SK-N-SH (cell line): ENCODE data around the gene ZNF227. TPM values are rescaled to one million over a fixed set of nuclear protein-coding genes. Genes with fewer than 3 reads are reported as not detected.

Experiments used
- CTCF ChIA-PET: fragments of 300-600, 350-600 bp; formaldehyde crosslinking; extraction: SDS; loops from one replicate; lab custom pipeline; 2021; lab: Yijun Ruan, JAX
- POLR2A ChIA-PET: fragments of 350-600 bp; sonication (Branson Sonifier 250); formaldehyde crosslinking; extraction: SDS; loops from one replicate; lab custom pipeline; 2020; ENCODE audit warnings: antibody characterized with exemption, inconsistent platforms; lab: Yijun Ruan, JAX
- DNase-seq: peaks from one replicate; pipeline ENCODE4 v3.0.0; 2012
- H2AFZ ChIP-seq: fragments of 200-600 bp; sonication (generic); 2 replicates; pipeline ENCODE4 v1.8.1; 2016; ENCODE audit warnings: antibody characterized with exemption, mild to moderate bottlenecking, low read depth
- H3F3A ChIP-seq: fragments of 200-600 bp; sonication (generic); replicated peaks from 2 replicates; pipeline ENCODE3; 2016; ENCODE audit warnings: antibody characterized with exemption, mild to moderate bottlenecking; ENCODE audit not compliant: insufficient read depth
- H3K27ac ChIP-seq, 2 experiments: fragments of 200-500 bp in 1 of 2; fragments of 200-600 bp in 1 of 2; sonication (Bioruptor generic) in 1 of 2; sonication (generic), shearing (Covaris generic) in 1 of 2; 2 replicates each; pipeline versions ENCODE4 v1.5.1 to v1.6.1; 2014 to 2016; ENCODE audit warnings: low read depth in 2 of 2, inconsistent platforms in 1 of 2, low read length in 1 of 2, mild to moderate bottlenecking in 1 of 2, mixed read lengths in 1 of 2
- H3K27me3 ChIP-seq: fragments of 200-600 bp; sonication (generic), shearing (Covaris generic); 2 replicates; pipeline ENCODE4 v1.6.1; 2016; ENCODE audit warnings: mixed run types; ENCODE audit not compliant: insufficient read depth
- H3K36me3 ChIP-seq, 2 experiments: fragments of 200-500 bp in 1 of 2; fragments of 200-600 bp in 1 of 2; sonication (Bioruptor generic) in 1 of 2; sonication (generic) in 1 of 2; replicated peaks in 1 of 2; 2 replicates each; pipeline versions ENCODE3 to v1.5.1; 2014 to 2016; ENCODE audit warnings: low read length in 1 of 2, mild to moderate bottlenecking in 1 of 2; ENCODE audit not compliant: insufficient read depth in 2 of 2, control insufficient read depth in 1 of 2
- H3K4me1 ChIP-seq, 2 experiments: fragments of 200-500 bp in 1 of 2; fragments of 200-600 bp in 1 of 2; sonication (Bioruptor generic) in 1 of 2; sonication (generic), shearing (Covaris generic) in 1 of 2; 2 replicates each; pipeline versions ENCODE4 v1.5.1 to v1.6.1; 2014 to 2016; ENCODE audit warnings: low read depth in 1 of 2, low read length in 1 of 2, mixed run types in 1 of 2; ENCODE audit not compliant: insufficient read depth in 2 of 2, control insufficient read depth in 1 of 2
- H3K4me2 ChIP-seq: fragments of 200-600 bp; sonication (generic), shearing (Covaris generic); 2 replicates; pipeline ENCODE4 v1.6.1; 2017; ENCODE audit warnings: mixed run types
- H3K4me3 ChIP-seq, 2 experiments: fragments of 200-500 bp in 1 of 2; fragments of 200-600 bp in 1 of 2; sonication (Bioruptor generic) in 1 of 2; sonication (generic), shearing (Covaris generic) in 1 of 2; 2 replicates each; pipeline versions ENCODE4 v1.5.1 to v1.8.1; 2014 to 2016; ENCODE audit warnings: low read depth in 2 of 2, inconsistent platforms in 1 of 2, low read length in 1 of 2, mild to moderate bottlenecking in 1 of 2, mixed read lengths in 1 of 2, moderate library complexity in 1 of 2
- H3K79me2 ChIP-seq: fragments of 200-600 bp; sonication (generic); 2 replicates; pipeline ENCODE4 v1.8.1; 2017; ENCODE audit warnings: mild to moderate bottlenecking; ENCODE audit not compliant: insufficient read depth
- H3K9ac ChIP-seq: fragments of 200-600 bp; sonication (generic); 2 replicates; pipeline ENCODE4 v1.6.1; 2017; ENCODE audit warnings: mixed run types
- H3K9me2 ChIP-seq: fragments of 200-600 bp; sonication (generic); 2 replicates; pipeline ENCODE4 v1.6.1; 2017; ENCODE audit warnings: mixed run types
- H3K9me3 ChIP-seq: fragments of 200-600 bp; sonication (generic); 2 replicates; pipeline ENCODE4 v1.6.1; 2017; ENCODE audit warnings: mixed run types, mild to moderate bottlenecking, moderate library complexity
- H4K20me1 ChIP-seq: fragments of 200-600 bp; sonication (generic); 2 replicates; pipeline ENCODE4 v1.6.1; 2017; ENCODE audit warnings: mild to moderate bottlenecking, mixed run types; ENCODE audit not compliant: insufficient read depth
- CTCF ChIP-seq: fragments of 200-600 bp; sonication (generic); IDR thresholded peaks from 2 replicates; pipeline ENCODE4 v1.6.1; 2017; ENCODE audit warnings: antibody characterized with exemption, mild to moderate bottlenecking, moderate library complexity
- ELF1 ChIP-seq: IDR thresholded peaks from 2 replicates; pipeline ENCODE4 v1.4.0; 2012
- EP300 ChIP-seq, 2 experiments: IDR thresholded peaks; 2 replicates each; pipeline versions ENCODE4 v1.4.0 to v1.6.1; 2012; ENCODE audit warnings: borderline replicate concordance in 1 of 2, low read depth in 1 of 2, low read length in 1 of 2
- EZH2phosphoT487 ChIP-seq: fragments of 200-600 bp; sonication (generic); IDR thresholded peaks from 2 replicates; pipeline ENCODE4 v1.6.1; 2017; ENCODE audit warnings: low read depth, mixed run types, mild to moderate bottlenecking, antibody characterized with exemption, moderate library complexity, borderline replicate concordance
- FOSL2 ChIP-seq: IDR thresholded peaks from 2 replicates; pipeline ENCODE4 v1.4.0; 2012; ENCODE audit warnings: low read depth, mild to moderate bottlenecking, moderate library complexity, borderline replicate concordance
- GATA2 ChIP-seq: sonication (generic); formaldehyde crosslinking; IDR thresholded peaks from 2 replicates; pipeline ENCODE4 v1.5.0; 2020; ENCODE audit warnings: mild to moderate bottlenecking, missing genetic modification reagents
- MAX ChIP-seq: IDR thresholded peaks from 2 replicates; pipeline ENCODE4 v1.4.0; 2012; ENCODE audit warnings: low read depth
- MEF2A ChIP-seq: IDR thresholded peaks from 2 replicates; pipeline ENCODE4 v1.4.0; 2012; ENCODE audit warnings: low read depth, borderline replicate concordance
- RAD21 ChIP-seq: IDR thresholded peaks from 2 replicates; pipeline ENCODE4 v1.6.1; 2012; ENCODE audit warnings: mild to moderate bottlenecking, low read length
- RCOR1 ChIP-seq: fragments of 150-350 bp; IDR thresholded peaks from 2 replicates; pipeline ENCODE4 v1.6.1; 2017; ENCODE audit warnings: antibody characterized with exemption, low read length
- RXRA ChIP-seq: IDR thresholded peaks from 2 replicates; pipeline ENCODE4 v1.4.0; 2012; ENCODE audit warnings: low read depth, mild to moderate bottlenecking, borderline replicate concordance
- TAF1 ChIP-seq: IDR thresholded peaks from 2 replicates; pipeline ENCODE4 v1.6.1; 2012; ENCODE audit warnings: low read depth, mild to moderate bottlenecking, low read length, moderate library complexity, borderline replicate concordance
- TEAD4 ChIP-seq: IDR thresholded peaks from 2 replicates; pipeline ENCODE4 v1.4.0; 2012; ENCODE audit warnings: mild to moderate bottlenecking, borderline replicate concordance; ENCODE audit not compliant: insufficient read depth
- YY1 ChIP-seq: IDR thresholded peaks from 2 replicates; pipeline ENCODE4 v1.4.0; 2012; ENCODE audit warnings: low read depth, mild to moderate bottlenecking
- ZBTB33 ChIP-seq: IDR thresholded peaks from 2 replicates; pipeline ENCODE4 v1.4.0; 2012; ENCODE audit warnings: low read depth, borderline replicate concordance
- WGBS: methylation state at CpG from one replicate; pipeline ENCODE4 v1.1.6; 2017; ENCODE audit warnings: low lambda C conversion rate; 5-methylcytosine and 5-hydroxymethylcytosine counted together
- polyA plus RNA-seq, 3 experiments: library from polyadenylated mRNA; depleted of rRNA; stranded (reverse); fragments of >200 nt; gene quantifications; 2 replicates each; pipeline ENCODE4 v1.2.3, GENCODE V29; 2012
- TF ChIP-seq, protein P1 (sequence below): fragments of 150-350 bp; IDR thresholded peaks from 2 replicates; pipeline ENCODE4 v1.6.1; 2016; ENCODE audit warnings: mild to moderate bottlenecking, low read depth, low read length

The ZNF227 gene
- polyA plus RNA-seq, 1 of the 3 experiments (the other 2 are of a cell fraction), result 8.3 TPM

DNA sequence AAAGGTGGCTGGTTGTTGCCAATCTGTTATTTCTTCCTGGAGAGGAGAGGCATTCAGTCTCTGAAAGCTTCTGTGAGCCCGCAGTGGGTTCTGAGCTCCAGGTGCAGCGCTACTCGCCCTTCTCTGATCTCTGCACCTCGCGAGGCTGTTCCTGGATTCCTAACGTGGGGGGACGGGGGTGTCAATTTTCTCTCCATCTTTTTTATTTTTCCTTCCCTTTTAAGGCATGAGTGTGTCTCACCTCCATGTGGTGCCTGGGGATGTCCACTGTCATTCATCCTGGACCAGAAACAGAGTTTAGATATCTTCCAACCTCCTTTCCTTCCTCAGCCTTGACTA, 48.0 kb downstream of the ZNF227 start:
- Histone ChIP-seq H3K36me3 (no peaks in the 10 kb centered on the region), H3K27ac (peak overlapping the region in 1 of 2 experiments; percentile 36; a peak in 1 of 4 replicates), H3K79me2 (no peaks in the 10 kb centered on the region), H3F3A (no peaks in the 10 kb centered on the region), H3K4me2 (peak overlapping the region; percentile 80), H3K9me2 (no peaks in the 10 kb centered on the region), H4K20me1 (no peaks in the 10 kb centered on the region), H3K9me3 (peaks cover 10% of the 10 kb centered on the region; the same call in 1 of the 2 replicates), H3K27me3 (no peaks in the 10 kb centered on the region), H3K4me1 (peaks cover 0 to 4% of the 10 kb centered on the region in 2 experiments; a peak in 1 of 4 replicates), H3K4me3 (peak overlapping the region; percentile 56 to 60), H3K9ac (no peak overlapping the region), H2AFZ (peak overlapping the region; percentile 84; the same call in 1 of the 2 replicates)
- DNase-seq, result peak; percentile 21
- TF ChIP-seq GATA2 (CRISPR knock-in tag), result no peak
- TF ChIP-seq ELF1, result no peak
- no peak for TF ChIP-seq RXRA
- TF ChIP-seq RAD21, result no peak
- no peak for TF ChIP-seq MEF2A
- TF ChIP-seq RCOR1, result no peak
- TF ChIP-seq FOSL2, result no peak
- no peak for TF ChIP-seq CTCF
- no peak for TF ChIP-seq EP300 (IDR thresholded peaks at IDR 0.05; ENCODE audit: borderline replicate concordance in 1 of 2, low read depth in 1 of 2, low read length in 1 of 2)
- TF ChIP-seq, protein P1, sequence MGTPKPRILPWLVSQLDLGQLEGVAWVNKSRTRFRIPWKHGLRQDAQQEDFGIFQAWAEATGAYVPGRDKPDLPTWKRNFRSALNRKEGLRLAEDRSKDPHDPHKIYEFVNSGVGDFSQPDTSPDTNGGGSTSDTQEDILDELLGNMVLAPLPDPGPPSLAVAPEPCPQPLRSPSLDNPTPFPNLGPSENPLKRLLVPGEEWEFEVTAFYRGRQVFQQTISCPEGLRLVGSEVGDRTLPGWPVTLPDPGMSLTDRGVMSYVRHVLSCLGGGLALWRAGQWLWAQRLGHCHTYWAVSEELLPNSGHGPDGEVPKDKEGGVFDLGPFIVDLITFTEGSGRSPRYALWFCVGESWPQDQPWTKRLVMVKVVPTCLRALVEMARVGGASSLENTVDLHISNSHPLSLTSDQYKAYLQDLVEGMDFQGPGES, result no peak
- TF ChIP-seq ZBTB33, result no peak
- no peak for TF ChIP-seq MAX
- TF ChIP-seq TEAD4, result no peak
- no peak for TF ChIP-seq YY1
- no peak for TF ChIP-seq TAF1
- TF ChIP-seq EZH2phosphoT487, result no peak
- WGBS, result 21% methylated on average over 7 of the region's 7 CpGs
- ChIA-PET POLR2A (interaction anchor here (1.5 kb wide), 1 partner anchor 48 kb away, joined by 4 read pairs; the partner anchor contains the start of gene ZNF227), CTCF (interaction anchor here (1.2 kb wide), 1 partner anchor 14 kb away, joined by 4 read pairs; no protein-coding TSS in a partner anchor)
